WTC11 (cell line): ENCODE results near the gene ATP8B3. TPM values are rescaled to one million over a fixed set of nuclear protein-coding genes. Genes with fewer than 3 reads are reported as not detected.

ENCODE experiments used
- ATAC-seq: fragments of 200-7000 bp; cut with Tn5 transposase; 2 replicates; pipeline ENCODE4 v1.10.0; 2021; ENCODE audit warnings: mild to moderate bottlenecking, moderate library complexity
- CTCF ChIA-PET: fragments of 300-600 bp; sonication (Branson Sonifier 250); formaldehyde crosslinking; loops from one replicate; lab custom pipeline; 2021; ENCODE audit warnings: antibody characterized with exemption; lab: Charles Lee
- POLR2A ChIA-PET: fragments of 350-600 bp; sonication (Branson Sonifier 250); formaldehyde crosslinking; loops from one replicate; lab custom pipeline; 2021; ENCODE audit warnings: antibody characterized with exemption; lab: Charles Lee
- DNase-seq: peaks from one replicate; pipeline ENCODE4 v3.0.0; 2021; ENCODE audit warnings: low spot score
- H3K27ac Mint-ChIP-seq: 2 replicates; pipeline ENCODE4 v1.8.0; 2021; ENCODE audit warnings: mixed read lengths
- H3K27me3 Mint-ChIP-seq: 2 replicates; pipeline ENCODE4 v1.8.0; 2021; ENCODE audit warnings: low read depth, mild to moderate bottlenecking, moderate library complexity, mixed read lengths
- H3K36me3 Mint-ChIP-seq: 2 replicates; pipeline ENCODE4 v1.8.0; 2021; ENCODE audit warnings: mixed read lengths
- H3K4me1 Mint-ChIP-seq: 2 replicates; pipeline ENCODE4 v1.8.0; 2022; ENCODE audit warnings: mixed read lengths
- H3K4me3 Mint-ChIP-seq: 2 replicates; pipeline ENCODE4 v1.8.0; 2021; ENCODE audit warnings: mild to moderate bottlenecking, moderate library complexity, mixed read lengths
- H3K9me3 Mint-ChIP-seq: 2 replicates; pipeline ENCODE4 v1.8.0; 2021; ENCODE audit warnings: mixed read lengths
- ATF2 ChIP-seq: sonication (generic); formaldehyde crosslinking; IDR thresholded peaks from 2 replicates; pipeline ENCODE4 v1.8.1; 2022; ENCODE audit warnings: low read depth, missing genetic modification reagents, borderline replicate concordance
- ATF3 ChIP-seq: sonication (generic); formaldehyde crosslinking; conservative IDR thresholded peaks from 2 replicates; pipeline ENCODE4 v1.8.1; 2022; ENCODE audit warnings: mild to moderate bottlenecking, missing genetic modification reagents
- CBFB ChIP-seq: sonication (generic); formaldehyde crosslinking; IDR thresholded peaks from 2 replicates; pipeline ENCODE4 v1.8.1; 2022; ENCODE audit warnings: mild to moderate bottlenecking, low read depth, missing genetic modification reagents
- CREB1 ChIP-seq: sonication (generic); formaldehyde crosslinking; IDR thresholded peaks from 2 replicates; pipeline ENCODE4 v1.8.0; 2023; ENCODE audit warnings: mild to moderate bottlenecking, missing genetic modification reagents
- E2F4 ChIP-seq: sonication (generic); formaldehyde crosslinking; IDR thresholded peaks from 2 replicates; pipeline ENCODE4 v1.8.1; 2022; ENCODE audit warnings: low read depth, mild to moderate bottlenecking, moderate library complexity, missing genetic modification reagents, borderline replicate concordance
- ESRRA ChIP-seq: sonication (generic); formaldehyde crosslinking; IDR thresholded peaks from 2 replicates; pipeline ENCODE4 v1.8.1; 2022; ENCODE audit warnings: mild to moderate bottlenecking, missing genetic modification reagents, borderline replicate concordance
- FOXJ3 ChIP-seq: sonication (generic); formaldehyde crosslinking; IDR thresholded peaks from 2 replicates; pipeline ENCODE4 v1.9.0; 2021; ENCODE audit warnings: missing genetic modification reagents, mild to moderate bottlenecking, borderline replicate concordance
- GTF2I ChIP-seq: fragments of 250-450 bp; sonication (Bioruptor Pico); conservative IDR thresholded peaks from 2 replicates; pipeline ENCODE4 v1.4.0; 2021; ENCODE audit warnings: mild to moderate bottlenecking
- HMGA2 ChIP-seq: fragments of 250-450 bp; sonication (Bioruptor Pico); IDR thresholded peaks from 2 replicates; pipeline ENCODE4 v1.4.0; 2021; ENCODE audit warnings: mild to moderate bottlenecking, moderate library complexity
- MXD4 ChIP-seq: fragments of 250-450 bp; sonication (Bioruptor Pico); IDR thresholded peaks from 2 replicates; pipeline ENCODE4 v1.8.0; 2021; ENCODE audit warnings: mild to moderate bottlenecking, moderate library complexity, borderline replicate concordance
- NFATC4 ChIP-seq: fragments of 250-450 bp; sonication (Bioruptor Pico); IDR thresholded peaks from 2 replicates; pipeline ENCODE4 v1.9.0; 2021; ENCODE audit warnings: mild to moderate bottlenecking
- NR2C2 ChIP-seq: sonication (generic); formaldehyde crosslinking; IDR thresholded peaks from 2 replicates; pipeline ENCODE4 v1.8.0; 2022; ENCODE audit warnings: mild to moderate bottlenecking, missing genetic modification reagents
- RELA ChIP-seq: sonication (generic); formaldehyde crosslinking; IDR thresholded peaks from 2 replicates; pipeline ENCODE4 v1.8.1; 2022; ENCODE audit warnings: missing genetic modification reagents, mild to moderate bottlenecking, borderline replicate concordance
- SMAD3 ChIP-seq: sonication (generic); formaldehyde crosslinking; IDR thresholded peaks from 2 replicates; pipeline ENCODE4 v1.8.0; 2022; ENCODE audit warnings: missing genetic modification reagents, mild to moderate bottlenecking, borderline replicate concordance
- SMAD4 ChIP-seq: sonication (generic); formaldehyde crosslinking; IDR thresholded peaks from 2 replicates; pipeline ENCODE4 v1.8.0; 2022; ENCODE audit warnings: mild to moderate bottlenecking, missing genetic modification reagents
- SOX15 ChIP-seq: fragments of 250-450 bp; sonication (Bioruptor Pico); IDR thresholded peaks from 2 replicates; pipeline ENCODE4 v1.9.0; 2021; ENCODE audit warnings: mild to moderate bottlenecking
- TP53 ChIP-seq: sonication (generic); formaldehyde crosslinking; IDR thresholded peaks from 2 replicates; pipeline ENCODE4 v1.8.1; 2023; ENCODE audit warnings: mild to moderate bottlenecking, missing genetic modification reagents
- ZNF121 ChIP-seq: sonication (generic); formaldehyde crosslinking; IDR thresholded peaks from 2 replicates; pipeline ENCODE4 v1.8.0; 2023; ENCODE audit warnings: missing genetic modification reagents
- ZNF138 ChIP-seq: sonication (generic); formaldehyde crosslinking; conservative IDR thresholded peaks from 2 replicates; pipeline ENCODE4 v1.8.1; 2022; ENCODE audit warnings: mild to moderate bottlenecking, moderate library complexity, missing genetic modification reagents
- ZNF232 ChIP-seq: sonication (generic); formaldehyde crosslinking; IDR thresholded peaks from 2 replicates; pipeline ENCODE4 v1.8.0; 2022; ENCODE audit warnings: mild to moderate bottlenecking, missing genetic modification reagents
- ZNF423 ChIP-seq: fragments of 250-450 bp; sonication (Bioruptor Pico); IDR thresholded peaks from 2 replicates; pipeline ENCODE4 v2.1.2; 2022; ENCODE audit warnings: mild to moderate bottlenecking, moderate library complexity
- total RNA-seq: library from RNA; stranded (reverse); gene quantifications from 3 replicates; pipeline ENCODE4 v1.2.3, GENCODE V29; 2021

Gene ATP8B3
- total RNA-seq, 1 experiment from 2014 or later = 5.5 TPM

- TF ChIP-seq ZNF138 (CRISPR knock-in tag) = no peak
- TF ChIP-seq CBFB (CRISPR knock-in tag) = no peak
- no peak for TF ChIP-seq SMAD3 (CRISPR knock-in tag)
- no peak for TF ChIP-seq NR2C2 (CRISPR knock-in tag)
Observed at GRCh38 chr19:1828279-1829238, 16.5 kb upstream of the ATP8B3 start (continued).

GRCh38 chr19:1827566-1828278, 15.6 kb upstream of the ATP8B3 start:
- no peak for TF ChIP-seq MXD4 (CRISPR knock-in tag)
- TF ChIP-seq GTF2I (CRISPR knock-in tag) = no peak
- TF ChIP-seq CREB1 (CRISPR knock-in tag) = no peak
- TF ChIP-seq RELA (CRISPR knock-in tag) = no peak
- TF ChIP-seq TP53 = no peak
- TF ChIP-seq ZNF232 (CRISPR knock-in tag) = no peak
- TF ChIP-seq ESRRA (CRISPR knock-in tag) = no peak
- TF ChIP-seq E2F4 (CRISPR knock-in tag) = no peak
- no peak for TF ChIP-seq SMAD3 (CRISPR knock-in tag)
- no peak for TF ChIP-seq ATF2 (CRISPR knock-in tag)
- TF ChIP-seq SOX15 (CRISPR knock-in tag) = no peak
- TF ChIP-seq ATF3 (CRISPR knock-in tag) = no peak
- no peak for TF ChIP-seq SMAD4 (CRISPR knock-in tag)
- no peak for TF ChIP-seq HMGA2 (CRISPR knock-in tag)
- TF ChIP-seq ZNF121 (CRISPR knock-in tag) = no peak
- no peak for TF ChIP-seq ZNF138 (CRISPR knock-in tag)
- no peak for TF ChIP-seq NFATC4 (CRISPR knock-in tag)
- TF ChIP-seq ZNF423 (CRISPR knock-in tag) = no peak
- no peak for TF ChIP-seq FOXJ3 (CRISPR knock-in tag)
- H3K27ac Mint-ChIP-seq = no peak overlapping the region
- peaks cover 6% of the 10 kb centered on the region; the same call in 1 of the 2 replicates for H3K4me1 Mint-ChIP-seq
- peaks cover 8% of the 10 kb centered on the region for H3K36me3 Mint-ChIP-seq
- DNase-seq (no peak), ATAC-seq (no peak)
- H3K4me3 Mint-ChIP-seq = no peak overlapping the region
- POLR2A ChIA-PET = interaction anchor here (1.0 to 1.8 kb wide), 2 partner anchors 10 to 261 kb away, joined by 3 to 5 read pairs; no protein-coding TSS in a partner anchor
- no peaks in the 10 kb centered on the region for H3K27me3 Mint-ChIP-seq
- H3K9me3 Mint-ChIP-seq = no peaks in the 10 kb centered on the region
- CTCF ChIA-PET = interaction anchor here (0.6 to 4.9 kb wide), 17 partner anchors 9 to 481 kb away, joined by 3 to 216 read pairs (median 22); partner anchors contain the start of gene UQCR11
